GM18499 (cell line): ENCODE measurements around the gene GALNT10.
A peak's percentile ranks its signal among the peaks of the same experiment; 100 is the strongest.

Experiments
- ATAC-seq: cut with Tn5 transposase; IDR thresholded peaks from one replicate; pipeline ENCODE4 v1.9.1; 2021; ENCODE audit warnings: moderate number of reproducible peaks; ENCODE audit not compliant: insufficient read depth, unreplicated experiment

The GALNT10 gene

GRCh38 chr5:154230526-154230925 lies 40.0 kb downstream of the GALNT10 start:
- ATAC-seq = no peak

DNA sequence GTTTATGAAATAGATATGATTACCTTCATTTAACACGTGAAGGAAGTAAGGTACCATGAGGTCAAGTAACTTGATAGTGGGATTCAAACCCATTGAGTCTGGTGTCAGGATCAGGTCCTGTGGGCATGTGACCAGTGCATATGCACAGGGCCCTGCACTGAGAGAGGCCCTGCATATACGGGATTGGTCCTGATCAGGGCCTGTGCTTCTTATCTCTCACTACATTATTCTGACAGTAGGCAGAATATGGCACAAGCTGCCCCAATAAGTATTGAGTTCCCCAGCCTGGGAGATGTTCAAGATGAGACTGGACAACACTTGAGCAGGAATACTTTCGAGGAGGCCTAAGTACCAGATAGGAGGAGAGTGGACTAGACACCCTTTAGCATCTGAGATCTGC lies 44.0 kb downstream of the GALNT10 start:
- ATAC-seq = no peak

GRCh38 chr5:154236011-154236410 lies 45.5 kb downstream of the GALNT10 start:
- ATAC-seq = no peak

DNA sequence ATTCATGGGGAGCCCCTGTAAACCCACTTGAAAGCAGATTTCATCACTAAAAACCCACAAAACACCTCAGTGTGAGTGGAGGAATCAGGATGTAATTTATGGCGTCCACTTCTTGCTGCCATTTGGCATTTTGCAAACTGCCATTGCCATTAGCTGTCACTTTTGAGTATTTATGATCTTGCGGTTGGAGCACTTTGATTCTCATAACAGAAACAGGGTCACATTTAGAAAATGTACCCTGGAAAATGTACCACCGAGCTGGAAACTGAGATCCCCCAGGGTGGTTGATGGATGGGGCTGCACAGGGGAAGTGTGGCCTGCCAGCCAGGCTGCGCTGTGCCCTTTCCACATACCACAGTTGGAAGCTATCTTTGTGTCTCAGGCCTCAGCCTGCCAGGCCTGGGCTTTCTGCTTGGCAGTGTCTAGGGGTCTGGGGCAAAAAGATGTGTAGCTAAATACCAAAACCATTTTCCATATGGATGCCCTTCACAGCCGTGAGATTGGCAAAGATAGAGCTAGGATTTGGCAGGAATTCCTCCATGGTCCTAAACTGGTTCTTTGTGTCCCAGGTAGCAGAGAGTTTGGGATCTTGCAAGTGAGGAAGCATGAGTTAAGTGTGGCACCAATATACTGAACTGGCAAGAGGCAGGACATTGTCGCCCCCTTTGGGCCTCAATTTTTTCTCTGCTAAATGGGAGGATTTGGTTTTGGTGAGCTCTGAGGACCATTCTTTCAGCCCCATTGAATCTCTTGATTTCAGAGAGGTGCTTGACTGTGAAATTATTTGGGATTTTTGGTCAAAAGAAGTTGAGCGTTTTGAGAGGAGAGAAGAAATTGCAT lies 46.2 kb downstream of the GALNT10 start:
- no peak for ATAC-seq

- no peak for ATAC-seq
These were observed 46.8 kb downstream of the GALNT10 start for GRCh38 chr5:154237376-154237743.

DNA sequence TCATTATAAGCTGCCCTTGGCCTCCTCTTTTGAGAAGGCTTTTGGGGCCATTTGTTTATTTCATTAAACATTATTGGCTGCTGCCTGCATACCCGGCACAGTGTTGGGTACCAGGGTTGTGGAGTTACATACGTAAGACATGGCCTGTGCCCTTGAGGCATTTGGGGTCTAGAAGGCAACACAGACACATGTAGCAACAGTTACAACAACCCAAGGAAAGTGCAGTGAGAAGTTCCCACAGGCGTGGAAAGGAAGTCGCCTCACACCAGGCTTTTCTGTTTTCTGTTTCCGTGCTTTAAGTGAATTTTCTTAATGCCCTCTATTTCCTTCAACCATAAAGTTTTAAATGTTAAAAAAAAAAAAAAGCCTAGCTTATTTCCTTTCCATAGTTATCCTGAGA lies 47.4 kb downstream of the GALNT10 start:
- ATAC-seq = no peak

DNA sequence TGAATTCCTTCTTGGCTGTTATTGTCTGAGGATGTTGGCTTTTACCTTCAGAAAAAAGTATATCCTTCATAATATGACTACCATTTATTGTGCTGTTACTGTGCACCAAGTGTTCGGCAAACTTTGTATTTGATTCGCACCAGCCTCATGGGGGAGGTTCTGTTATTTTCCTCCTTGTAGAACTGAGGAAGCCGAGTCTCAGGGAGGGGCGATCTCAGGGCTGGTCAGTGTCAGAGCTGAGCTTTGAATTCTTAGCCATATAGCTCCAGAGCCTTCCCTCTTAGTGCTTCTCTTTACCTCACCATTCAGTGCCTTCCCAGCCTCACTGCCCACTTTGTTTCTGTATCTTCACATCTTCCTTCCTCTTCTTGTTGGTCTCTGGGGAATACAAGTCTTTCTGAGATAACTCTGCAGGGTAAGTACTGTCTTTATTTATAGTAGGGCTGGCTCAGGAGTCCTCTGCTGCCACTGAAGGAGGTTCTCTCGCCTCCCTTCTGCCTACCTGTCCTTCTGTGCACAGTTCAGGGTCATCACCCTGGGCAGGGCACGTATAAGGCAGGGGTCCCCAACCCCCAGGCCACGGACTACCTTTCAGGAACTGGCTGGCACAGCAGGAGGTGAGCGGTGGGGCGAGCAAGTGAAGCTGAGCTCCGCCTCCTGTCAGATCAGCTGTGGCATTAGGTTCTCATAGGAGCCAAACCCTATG lies 48.4 kb downstream of the GALNT10 start:
- ATAC-seq = peak; percentile 35

GRCh38 chr5:154240595-154240994 lies 50.1 kb downstream of the GALNT10 start:
- no peak for ATAC-seq

DNA sequence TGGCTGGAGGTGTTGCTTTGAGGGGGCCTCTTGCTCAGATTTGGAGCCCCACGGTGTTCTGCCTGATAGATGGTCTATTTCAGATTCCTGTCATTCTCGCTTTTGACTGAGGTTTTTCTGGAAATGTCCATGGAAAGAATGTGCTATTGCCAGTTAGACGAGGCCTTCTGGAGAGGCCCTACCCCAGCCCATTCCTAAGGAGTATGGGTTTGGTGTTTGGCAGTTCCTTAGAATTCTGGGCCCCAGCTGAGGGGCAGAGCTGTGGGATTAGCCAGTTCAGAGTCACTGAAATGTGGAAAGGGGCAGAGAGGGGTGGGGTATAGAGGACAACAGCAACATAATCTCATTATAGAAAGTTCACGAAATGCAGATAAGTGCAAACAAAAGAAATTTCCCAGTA lies 50.5 kb downstream of the GALNT10 start:
- no peak for ATAC-seq

GRCh38 chr5:154242442-154242841 lies 51.9 kb downstream of the GALNT10 start:
- ATAC-seq = no peak

- ATAC-seq = no peak
These were observed 52.4 kb downstream of the GALNT10 start for GRCh38 chr5:154242964-154243376.

- no peak for ATAC-seq
These were observed 53.2 kb downstream of the GALNT10 start for GRCh38 chr5:154243736-154244135.

GRCh38 chr5:154244476-154244875 lies 53.9 kb downstream of the GALNT10 start:
- ATAC-seq = no peak

DNA sequence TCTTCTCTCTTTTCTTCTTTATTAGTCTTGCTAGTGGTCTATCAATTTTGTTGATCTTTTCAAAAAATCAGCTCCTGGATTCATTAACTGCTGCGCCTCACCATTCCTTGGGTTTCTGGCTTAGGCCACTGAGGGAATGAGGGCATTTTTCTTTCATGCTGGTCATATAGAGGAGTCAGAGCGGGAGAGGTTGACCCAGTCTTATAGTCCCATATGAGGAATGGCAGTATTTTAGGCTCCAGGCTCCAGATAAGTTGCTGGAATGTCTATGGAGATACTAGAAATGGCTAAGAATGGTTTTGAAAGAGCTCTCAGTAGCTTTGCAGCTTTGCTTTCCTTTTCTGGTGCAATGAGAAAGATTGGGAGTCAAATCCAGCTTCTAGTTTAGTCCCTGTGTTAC lies 58.2 kb downstream of the GALNT10 start:
- no peak for ATAC-seq

DNA sequence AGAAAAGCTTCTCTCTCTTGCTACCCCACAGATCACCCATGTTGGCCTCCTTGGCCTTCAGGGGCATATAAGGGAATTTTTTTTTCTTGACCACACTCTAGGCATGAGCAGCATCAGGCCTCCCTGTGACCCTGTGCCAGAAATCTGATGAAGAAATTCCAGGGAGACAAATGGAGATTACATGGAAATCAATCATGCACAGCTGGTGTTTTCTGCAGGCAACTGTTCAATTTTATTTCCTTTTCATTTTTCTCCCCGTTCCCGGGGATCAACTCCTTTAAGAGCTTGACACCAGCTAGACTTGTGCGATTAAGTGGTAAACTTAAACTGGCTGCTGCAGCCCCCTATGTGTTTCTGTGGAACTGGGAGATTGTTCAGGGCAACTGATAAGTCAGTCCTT lies 59.3 kb downstream of the GALNT10 start:
- ATAC-seq = no peak

DNA sequence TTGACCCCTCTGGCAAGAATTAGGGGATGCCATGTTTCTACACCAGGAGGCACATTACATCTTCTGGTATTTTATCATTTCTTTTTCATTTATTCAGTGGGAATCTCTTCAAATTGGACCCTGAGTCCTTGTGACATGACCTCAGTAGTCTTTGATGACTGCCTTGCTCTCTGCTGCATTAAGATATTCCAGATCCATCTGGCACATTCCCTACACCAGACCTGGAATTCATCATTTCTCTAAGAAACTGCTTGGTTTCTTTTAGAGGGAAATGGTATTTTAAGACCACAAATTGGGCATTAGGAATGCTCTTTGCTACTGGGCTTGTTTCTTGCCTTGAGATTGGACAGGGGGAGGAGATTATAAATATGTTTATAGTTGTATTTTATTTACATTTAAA lies 61.0 kb downstream of the GALNT10 start:
- ATAC-seq = no peak

GRCh38 chr5:154253807-154254206 lies 63.3 kb downstream of the GALNT10 start:
- ATAC-seq = no peak

- ATAC-seq = no peak
These were observed 64.4 kb downstream of the GALNT10 start for GRCh38 chr5:154254896-154255295.

DNA sequence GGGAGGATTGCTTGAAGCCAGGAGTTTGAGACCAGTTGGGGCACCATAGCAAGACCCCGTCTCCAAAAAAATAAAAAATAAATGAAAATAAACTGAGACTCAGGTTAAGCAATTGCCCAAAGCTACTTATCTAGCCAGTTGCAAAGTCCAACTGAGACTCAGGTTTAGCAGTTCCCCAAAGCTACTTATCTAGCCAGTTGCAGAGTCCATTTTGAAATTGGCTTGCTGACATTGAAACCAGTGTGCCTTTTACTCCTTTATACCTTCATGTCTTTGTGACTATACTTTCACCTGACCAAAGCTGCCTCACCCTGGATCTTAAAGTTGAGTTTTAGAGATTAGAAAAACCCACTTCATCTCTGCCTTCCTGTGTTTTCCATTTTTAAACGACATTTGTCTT lies 66.5 kb downstream of the GALNT10 start:
- ATAC-seq = no peak

- ATAC-seq = no peak
These were observed 68.1 kb downstream of the GALNT10 start for GRCh38 chr5:154258531-154259217.

DNA sequence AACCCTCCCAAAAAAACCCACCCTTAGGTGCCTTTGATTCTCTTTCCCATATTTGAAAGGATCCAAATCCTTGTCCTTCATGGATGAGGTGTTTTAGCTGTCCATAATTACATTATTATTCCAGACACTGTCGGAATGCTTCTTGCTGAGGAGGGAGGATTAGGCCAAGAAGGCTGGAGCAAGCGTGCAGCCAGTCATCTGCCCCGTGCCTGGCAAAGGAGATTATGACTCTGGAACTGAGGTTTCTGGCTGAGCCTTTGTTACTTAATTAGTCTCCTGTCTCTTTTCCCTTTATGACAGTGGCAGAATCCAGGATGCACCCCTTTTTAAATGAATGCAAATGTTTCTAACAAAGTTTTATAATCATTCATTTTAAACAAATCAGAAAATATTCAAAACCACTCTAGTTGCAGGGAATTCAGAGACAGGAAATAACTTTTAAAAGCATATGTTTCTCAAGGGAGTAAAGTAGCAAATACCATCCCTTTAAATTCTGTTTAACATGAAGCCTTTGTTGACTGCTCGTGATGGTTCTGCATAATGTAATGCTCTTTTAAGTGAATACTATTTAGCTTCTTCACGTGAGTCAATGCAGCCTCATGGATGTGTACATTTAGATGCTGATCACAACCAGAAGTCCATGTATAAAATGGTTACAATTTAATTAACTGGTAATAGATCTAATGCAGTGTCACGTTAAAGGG lies 69.8 kb downstream of the GALNT10 start:
- ATAC-seq = no peak
